PC-3 (cell line): Measurements from ENCODE around the gene IGLON5.
A peak's percentile ranks its signal among the peaks of the same experiment; 100 is the strongest.

ENCODE experiments used
- CTCF ChIP-seq: fragments of 300-600 bp; sonication (generic); conservative IDR thresholded peaks from 2 replicates; pipeline ENCODE4 v1.5.1; 2017; ENCODE audit warnings: antibody characterized with exemption, low read depth, mild to moderate bottlenecking, low read length
- EZH2 ChIP-seq: fragments of 300-600 bp; sonication (generic); IDR thresholded peaks from one replicate; pipeline ENCODE4 v1.6.1; 2017; ENCODE audit warnings: antibody characterized with exemption, mild to moderate bottlenecking, low read length; ENCODE audit not compliant: unreplicated experiment

GRCh38 chr19:51346742-51347141, 35.3 kb downstream of the IGLON5 start:
- TF ChIP-seq CTCF (peak; percentile 32; the same call in 1 of the 2 replicates), EZH2 (no peak)
